ENCODE results near the gene NEUROG1. TPM values are rescaled to one million over a fixed set of nuclear protein-coding genes. Genes with fewer than 3 reads are reported as not detected.

NEUROG1 gene
- total and polyA plus RNA-seq, 2 of the 13 experiments (the other 11 are each of a cell fraction or from before 2014, with no cell fraction given): not detected

DNA sequence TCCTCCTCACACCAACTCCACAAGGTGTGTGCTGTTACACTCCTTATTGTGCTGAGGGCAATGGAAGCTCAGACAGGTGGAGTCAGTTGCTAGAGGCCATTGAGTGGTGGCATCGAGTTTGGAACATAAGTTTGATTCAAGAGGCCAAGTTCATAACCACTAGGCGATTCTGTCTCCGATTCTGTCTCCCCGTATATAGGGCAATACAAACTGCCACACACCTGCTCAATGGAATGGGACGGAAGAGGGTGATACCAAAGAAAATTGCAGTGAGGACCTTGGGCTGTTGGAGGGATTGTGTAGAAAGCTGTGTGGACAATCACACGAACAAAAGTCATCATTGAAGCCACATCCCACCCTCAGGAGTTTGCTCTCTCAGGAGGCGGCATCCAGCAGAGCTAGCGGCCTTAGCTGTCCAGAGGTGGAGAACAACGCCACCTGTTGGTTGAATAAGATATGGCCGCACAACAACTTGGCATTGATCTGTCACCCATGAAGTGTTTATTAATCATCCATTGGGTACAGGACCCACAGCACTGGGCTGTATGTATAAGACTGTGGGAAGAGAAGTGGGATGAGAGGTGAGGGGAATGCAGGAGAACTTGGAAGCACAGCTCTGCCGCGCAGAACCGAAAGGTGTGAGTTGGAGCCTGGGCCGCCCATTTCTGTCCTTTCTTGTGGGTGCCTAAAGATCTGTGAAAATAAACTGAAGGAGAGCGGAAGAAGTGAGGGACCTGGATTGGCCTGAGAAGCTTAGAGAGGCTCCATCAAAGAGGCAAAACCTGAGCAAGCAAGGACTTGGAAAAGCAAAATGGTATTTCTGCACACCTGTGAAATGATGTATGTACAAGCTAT, 16.1 kb upstream of the NEUROG1 start (continued):
- TF ChIP-seq ARID3A (IDR thresholded peaks at IDR 0.05; ENCODE audit: low read depth, low read length): peak; percentile 50; the same call in 1 of the 2 replicates

DNA sequence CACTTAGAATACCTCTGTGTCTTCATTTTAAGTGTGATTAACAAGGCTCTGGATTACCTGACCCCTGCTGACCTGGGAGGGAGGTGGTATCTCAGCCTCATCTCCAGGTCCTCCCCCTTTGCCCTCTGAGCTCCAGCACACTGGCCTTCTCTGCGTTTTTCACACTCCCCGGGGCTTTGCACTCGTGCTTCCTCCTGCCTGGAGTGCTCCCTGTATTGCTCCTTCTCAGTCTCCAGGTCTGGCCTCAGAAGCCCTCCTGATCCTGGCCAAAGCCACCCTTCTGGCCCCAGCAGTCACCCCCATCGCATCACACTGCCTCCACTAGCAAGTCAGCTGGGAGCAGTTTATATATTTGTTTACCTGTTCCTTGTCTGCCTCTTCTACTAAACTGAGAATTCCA, 13.6 kb upstream of the NEUROG1 start:
- in situ Hi-C loops (cut with HindIII; ENCODE audit: extremely low pct_ligation_motif_present, low pct_unique_long_range_greater_than_20kb): no loop called here
- no TSS peak for BruUV-seq (replicated peaks)
- ChIA-PET CTCF (ENCODE audit: low intra/inter-chr PET ratio, low total read pairs) (interaction anchor here (5.5 kb wide), 1 partner anchor 84 kb away, joined by 76 read pairs; no protein-coding TSS in a partner anchor), POLR2A (no interaction called here)
- Histone ChIP-seq H3K27me3 (ENCODE audit: control insufficient read depth in 1 of 2, insufficient read depth in 2 of 2, low read length in 2 of 2) (peaks cover 0 to 10% of the 10 kb centered on the region in 2 experiments; a peak in 3 of 5 replicates), H2AFZ (ENCODE audit: low read length) (no peak overlapping the region), H3K27ac (ENCODE audit: extremely low read length, insufficient read depth, low read length) (no peak overlapping the region), H3K9ac (ENCODE audit: insufficient read depth, low read depth, low read length) (no peak overlapping the region), H3K9me3 (ENCODE audit: low read length) (no peaks in the 10 kb centered on the region), H4K20me1 (ENCODE audit: insufficient read depth, low read length) (0 out of 2 replicates have a peak, but pooled peaks cover 2% of the 10 kb centered on the region), H3K4me3 (replicated peaks in 1 of 3; ENCODE audit: insufficient read depth in 1 of 3, low read depth in 2 of 3, low read length in 3 of 3) (no peak overlapping the region), H3K4me1 (ENCODE audit: insufficient read depth, low read length) (no peaks in the 10 kb centered on the region), H3K4me2 (ENCODE audit: low read depth, low read length) (no peak overlapping the region), H3K36me3 (replicated peaks in 1 of 2; ENCODE audit: control insufficient read depth in 1 of 2, insufficient read depth in 2 of 2, low read length in 2 of 2) (no peaks in the 10 kb centered on the region), H3K79me2 (ENCODE audit: insufficient read depth, low read length) (no peaks in the 10 kb centered on the region)
- ATAC-seq (no peak), DNase-seq (ENCODE audit: low spot score) (no peak), FAIRE-seq (no peak)
- 0% methylated on average over 4 of the region's 4 CpGs for WGBS (ENCODE audit: low lambda C conversion rate)
- intact Hi-C loops (cut with micrococcal nuclease; ENCODE audit: unreplicated experiment): no loop called here
- TF ChIP-seq ZNF263 (CRISPR knock-in tag; IDR thresholded peaks at IDR 0.05): peak; percentile 79
- no peak for TF ChIP-seq DPF2 (CRISPR knock-in tag; IDR thresholded peaks at IDR 0.05; ENCODE audit: borderline replicate concordance, low read depth)
- no peak for TF ChIP-seq SRSF1 (optimal IDR thresholded peaks at IDR 0.05; ENCODE audit: low read depth, low read length)
- no peak for TF ChIP-seq KDM2A (CRISPR knock-in tag; IDR thresholded peaks at IDR 0.05; ENCODE audit: borderline replicate concordance, low read depth)
